Transverse colon (tissue), 4 donors: Measurements from ENCODE around the gene SHISA9. TPM values are rescaled to one million over a fixed set of nuclear protein-coding genes. Genes with fewer than 3 reads are reported as not detected.

Experiments
- DNase-seq: peaks from one replicate; pipeline ENCODE4 v3.0.0-alpha.2; 2019
- H3K27ac ChIP-seq, 4 donors: fragments of 200-600 bp; sonication (generic); 2 replicates each; pipeline ENCODE4 v1.5.1; 2016 to 2018; ENCODE audit warnings: inconsistent platforms in 4 of 4
- H3K27me3 ChIP-seq: fragments of 200-600 bp; sonication (generic); 2 replicates; pipeline ENCODE4 v1.5.1; 2017; ENCODE audit warnings: inconsistent platforms
- H3K36me3 ChIP-seq, 4 donors: fragments of 200-600 bp; sonication (generic); 2 replicates each; pipeline ENCODE4 v1.5.1; 2017 to 2019; ENCODE audit warnings: inconsistent platforms in 4 of 4
- H3K4me1 ChIP-seq, 4 donors: fragments of 200-600 bp; sonication (generic); 2 replicates each; pipeline ENCODE4 v1.5.1; 2017 to 2020; ENCODE audit warnings: inconsistent platforms in 4 of 4
- H3K4me3 ChIP-seq, 4 donors: fragments of 200-600 bp; sonication (generic); 1 replicate in 1 of 4; 2 replicates in 3 of 4; pipeline versions ENCODE4 v1.5.1 to v1.6.1; 2017 to 2019; ENCODE audit warnings: inconsistent platforms in 4 of 4
- H3K9me3 ChIP-seq, 2 donors: fragments of 200-600 bp; sonication (generic); 2 replicates each; pipeline ENCODE4 v1.5.1; 2017 to 2019; ENCODE audit warnings: inconsistent platforms in 2 of 2
- EP300 ChIP-seq: sonication (generic); formaldehyde crosslinking; IDR thresholded peaks from one replicate; pipeline ENCODE4 v1.6.1; 2017; ENCODE audit warnings: antibody characterized with exemption, low read depth
- POLR2A ChIP-seq: fragments of 450-650 bp; IDR thresholded peaks from one replicate; pipeline ENCODE4 v1.6.1; 2016; ENCODE audit warnings: antibody characterized with exemption, mild to moderate bottlenecking, moderate library complexity
- POLR2AphosphoS5 ChIP-seq, 3 donors: sonication (generic); formaldehyde crosslinking; IDR thresholded peaks; one replicate each; pipeline ENCODE4 v1.6.1; 2016; ENCODE audit warnings: antibody characterized with exemption in 3 of 3
- WGBS, 2 donors: methylation state at CpG; one replicate each; pipeline ENCODE4 v1.1.5; 2018; ENCODE audit warnings: low coverage in 1 of 2; 5-methylcytosine and 5-hydroxymethylcytosine counted together
- in situ Hi-C, 4 donors: fragments of 200-750 bp; cut with MboI; loops; one replicate each; pipeline versions ENCODE4 v1.15.0 to v1.15.1; 2017; ENCODE audit warnings: low sequenced_read_pairs in 3 of 4, low pct_ligation_motif_present in 1 of 4, low pct_unique_long_range_greater_than_20kb in 1 of 4
- intact Hi-C: fragments of 100-400 bp; cut with DNase I; formaldehyde crosslinking; loops from one replicate; pipeline ENCODE4 v1.15.1; 2023; ENCODE audit warnings: low total_unique reads
- total RNA-seq, 4 donors: library from RNA; depleted of rRNA; stranded (reverse); fragments of >200 nt; gene quantifications; one replicate each; pipeline ENCODE4 v1.1.0, GENCODE V29; 2016
- TF ChIP-seq, protein P1 (sequence below), 5 experiments: fragments of 200-600 bp in 3 of 5; fragments of 450-650 bp in 2 of 5; sonication (generic) in 3 of 5; IDR thresholded peaks; 1 replicate in 2 of 5; 2 replicates in 3 of 5; pipeline ENCODE4 v1.5.1; 2016 to 2017; ENCODE audit warnings: antibody characterized with exemption in 5 of 5, inconsistent platforms in 3 of 5, mild to moderate bottlenecking in 2 of 5, moderate library complexity in 1 of 5

Gene SHISA9
- total RNA-seq, 4 donors from 2014 or later: 1.3 to 37.6 (median 2.1) TPM

DNA sequence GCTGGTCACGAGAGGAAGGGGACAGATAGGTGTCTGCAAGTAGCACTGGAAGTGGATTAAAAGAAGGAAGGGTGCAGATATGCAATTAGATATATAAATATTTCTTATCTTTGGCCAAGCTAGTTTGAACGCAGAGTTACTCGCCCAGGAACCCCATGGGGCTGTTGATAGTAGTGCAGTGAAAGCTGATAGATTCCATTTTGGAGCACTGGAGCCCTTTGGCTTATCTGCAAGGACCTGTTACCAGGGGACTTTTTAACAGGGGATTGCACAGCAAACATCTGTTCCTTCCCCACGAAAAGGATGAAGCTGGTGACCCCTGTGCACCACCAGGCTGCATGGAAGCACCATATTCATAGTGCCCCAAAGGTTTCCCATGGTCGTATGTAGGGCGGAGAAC lies 218.7 kb downstream of the SHISA9 start:
- 49 to 52% methylated on average over 3 to 6 of the region's 6 CpGs for WGBS, 2 donors
- H3K4me3 ChIP-seq: no peak overlapping the region
- intact Hi-C loops (no loop called here), in situ Hi-C loops (loop anchor here in 2 of 4 donors (25.0 kb wide), 2 partner anchors 92 to 117 kb away; no protein-coding TSS in a partner anchor)
- no peak for DNase-seq
- H3K27ac ChIP-seq: no peak overlapping the region
- no peaks in the 10 kb centered on the region for H3K9me3 ChIP-seq
- no peak for TF ChIP-seq POLR2A
- TF ChIP-seq, protein P1, sequence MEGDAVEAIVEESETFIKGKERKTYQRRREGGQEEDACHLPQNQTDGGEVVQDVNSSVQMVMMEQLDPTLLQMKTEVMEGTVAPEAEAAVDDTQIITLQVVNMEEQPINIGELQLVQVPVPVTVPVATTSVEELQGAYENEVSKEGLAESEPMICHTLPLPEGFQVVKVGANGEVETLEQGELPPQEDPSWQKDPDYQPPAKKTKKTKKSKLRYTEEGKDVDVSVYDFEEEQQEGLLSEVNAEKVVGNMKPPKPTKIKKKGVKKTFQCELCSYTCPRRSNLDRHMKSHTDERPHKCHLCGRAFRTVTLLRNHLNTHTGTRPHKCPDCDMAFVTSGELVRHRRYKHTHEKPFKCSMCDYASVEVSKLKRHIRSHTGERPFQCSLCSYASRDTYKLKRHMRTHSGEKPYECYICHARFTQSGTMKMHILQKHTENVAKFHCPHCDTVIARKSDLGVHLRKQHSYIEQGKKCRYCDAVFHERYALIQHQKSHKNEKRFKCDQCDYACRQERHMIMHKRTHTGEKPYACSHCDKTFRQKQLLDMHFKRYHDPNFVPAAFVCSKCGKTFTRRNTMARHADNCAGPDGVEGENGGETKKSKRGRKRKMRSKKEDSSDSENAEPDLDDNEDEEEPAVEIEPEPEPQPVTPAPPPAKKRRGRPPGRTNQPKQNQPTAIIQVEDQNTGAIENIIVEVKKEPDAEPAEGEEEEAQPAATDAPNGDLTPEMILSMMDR (IDR thresholded peaks at IDR 0.05): no peak
- H3K27me3 ChIP-seq: no peaks in the 10 kb centered on the region
- no peaks in the 10 kb centered on the region for H3K4me1 ChIP-seq
- H3K36me3 ChIP-seq: no peaks in the 10 kb centered on the region

DNA sequence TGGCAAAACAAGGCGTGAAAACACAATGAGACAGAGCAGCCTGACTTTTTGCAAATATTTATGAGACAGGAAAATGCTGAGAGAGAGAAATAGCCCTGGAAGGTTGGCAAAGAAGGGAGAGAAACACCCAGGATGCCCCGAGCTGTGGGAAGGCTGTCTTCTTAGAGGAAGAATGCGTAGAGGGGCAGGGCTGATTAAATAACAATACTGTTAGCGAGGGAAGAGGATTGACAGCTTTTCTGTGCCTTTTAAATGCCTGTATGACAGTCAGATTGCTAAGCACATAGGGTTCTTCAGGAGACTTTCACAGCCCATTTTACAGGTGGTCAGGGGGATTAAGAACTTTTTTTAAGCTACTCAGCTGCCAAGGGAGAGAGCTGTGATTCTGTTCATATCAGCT lies 219.2 kb downstream of the SHISA9 start:
- no peak overlapping the region for H3K27ac ChIP-seq
- H3K4me3 ChIP-seq: no peak overlapping the region
- no peak for DNase-seq
- TF ChIP-seq, protein P1 (IDR thresholded peaks at IDR 0.05): no peak
- TF ChIP-seq EP300 (no peak), POLR2A (no peak), POLR2AphosphoS5 (IDR thresholded peaks at IDR 0.05) (no peak)
- intact Hi-C loops: no loop called here
- in situ Hi-C loops: loop anchor here in 2 of 4 donors (25.0 kb wide), 2 partner anchors 92 to 117 kb away; no protein-coding TSS in a partner anchor
- no peaks in the 10 kb centered on the region for H3K27me3 ChIP-seq
- 32 to 33% methylated on average over 3 to 4 of the region's 4 CpGs for WGBS, 2 donors
- no peaks in the 10 kb centered on the region for H3K36me3 ChIP-seq
- H3K4me1 ChIP-seq: no peaks in the 10 kb centered on the region
- no peaks in the 10 kb centered on the region for H3K9me3 ChIP-seq

DNA sequence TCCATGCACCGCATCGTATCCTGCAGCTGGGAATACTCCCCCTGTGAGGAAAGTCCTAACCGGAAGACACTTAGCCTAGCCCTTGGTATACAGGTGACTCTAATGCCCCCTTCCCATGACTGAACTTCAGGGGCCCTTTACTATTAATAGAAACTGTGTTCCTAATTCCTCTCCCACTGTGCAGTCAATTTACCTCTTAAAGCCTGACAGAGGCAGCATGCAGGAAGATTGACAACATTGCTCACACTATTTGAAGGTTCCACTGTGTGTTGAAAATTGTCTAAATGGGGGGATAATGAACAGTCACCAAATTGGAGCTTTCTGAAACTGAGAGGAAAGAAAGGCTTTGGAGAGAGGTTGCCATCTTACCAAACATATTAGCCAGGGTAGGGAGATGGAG lies 222.6 kb downstream of the SHISA9 start:
- Histone ChIP-seq H3K4me3 (no peak overlapping the region), H3K27ac (no peak overlapping the region), H3K36me3 (no peaks in the 10 kb centered on the region), H3K9me3 (no peaks in the 10 kb centered on the region), H3K4me1 (no peaks in the 10 kb centered on the region), H3K27me3 (no peaks in the 10 kb centered on the region)
- no peak for DNase-seq
- WGBS, 2 donors: 92% methylated on average over 3 of the region's 3 CpGs; no CpG with 5 or more reads in 1 of the 2 donors
- in situ Hi-C loops: loop anchor here in 2 of 4 donors (25.0 kb wide), 2 partner anchors 88 to 113 kb away; no protein-coding TSS in a partner anchor
- TF ChIP-seq POLR2A: no peak
- no peak for TF ChIP-seq EP300
- TF ChIP-seq POLR2AphosphoS5 (IDR thresholded peaks at IDR 0.05): no peak
- TF ChIP-seq, protein P1 (IDR thresholded peaks at IDR 0.05): no peak
- intact Hi-C loops: no loop called here

DNA sequence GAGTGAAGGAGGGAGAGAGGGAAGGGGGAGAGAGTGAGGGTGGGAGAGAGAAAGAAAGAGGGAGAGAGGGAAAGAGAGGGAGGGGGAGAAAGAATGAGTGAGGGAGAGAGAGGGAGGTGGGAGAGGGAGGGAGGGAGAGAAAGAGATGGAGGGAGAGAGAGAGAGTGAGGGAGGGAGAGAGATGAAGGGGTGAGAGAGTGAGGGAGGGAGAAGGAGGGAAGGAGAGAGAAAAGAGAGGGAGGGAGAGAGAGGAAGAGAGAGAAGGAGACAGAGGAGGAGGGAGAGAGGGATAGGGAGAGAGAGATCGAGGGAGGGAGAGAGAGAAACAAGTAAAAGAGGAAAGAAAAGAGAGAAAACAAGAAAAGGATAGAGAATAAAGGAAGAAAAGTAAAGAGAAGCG lies 225.7 kb downstream of the SHISA9 start:
- DNase-seq: no peak
- in situ Hi-C loops: no loop called here
- no peaks in the 10 kb centered on the region for H3K9me3 ChIP-seq
- H3K4me3 ChIP-seq: no peak overlapping the region
- H3K27me3 ChIP-seq: no peaks in the 10 kb centered on the region
- intact Hi-C loops: no loop called here
- no peaks in the 10 kb centered on the region for H3K36me3 ChIP-seq
- no peak overlapping the region for H3K27ac ChIP-seq
- TF ChIP-seq, protein P1 (IDR thresholded peaks at IDR 0.05): no peak
- no peak for TF ChIP-seq POLR2AphosphoS5 (IDR thresholded peaks at IDR 0.05)
- no peak for TF ChIP-seq POLR2A
- no peak for TF ChIP-seq EP300
- WGBS, 2 donors: 14 to 68% methylated on average over 1 to 2 of the region's 2 CpGs
- H3K4me1 ChIP-seq: no peaks in the 10 kb centered on the region
